A204.1 (cell line): ENCODE measurements around the gene CCDC24.

Source experiments
- FAIRE-seq: peaks from 2 replicates; lab custom pipeline; 2012; peaks lifted over from hg19 to GRCh38; lab: Jason Lieb, UNC

The CCDC24 gene

GRCh38 chr1:43981135-43981491 is 10.3 kb upstream of the CCDC24 start:
- FAIRE-seq = no peak

- FAIRE-seq = no peak
Observed at GRCh38 chr1:43981636-43982035, 9.8 kb upstream of the CCDC24 start.

GRCh38 chr1:43982241-43982640 is 9.2 kb upstream of the CCDC24 start:
- no peak for FAIRE-seq

DNA sequence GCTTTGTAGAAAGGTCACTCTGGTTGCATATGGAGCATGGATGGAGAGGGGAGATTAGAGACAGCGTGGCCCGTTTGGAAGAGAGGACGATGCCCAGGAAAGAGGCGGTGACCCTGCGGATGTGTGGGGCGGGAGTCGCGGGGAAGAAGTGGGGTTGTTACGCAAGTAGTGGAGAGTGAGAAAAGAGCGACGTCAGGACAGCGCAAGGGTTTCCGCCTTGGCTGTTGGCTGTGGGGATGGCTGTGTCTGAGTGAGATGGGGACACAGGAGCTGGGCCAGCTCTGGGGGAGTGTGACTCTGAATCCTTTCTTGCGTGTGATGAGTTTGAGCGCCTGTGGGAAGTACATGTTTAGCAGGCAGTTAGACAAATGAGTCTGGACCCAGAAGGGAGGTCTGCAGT is 8.6 kb upstream of the CCDC24 start:
- no peak for FAIRE-seq

DNA sequence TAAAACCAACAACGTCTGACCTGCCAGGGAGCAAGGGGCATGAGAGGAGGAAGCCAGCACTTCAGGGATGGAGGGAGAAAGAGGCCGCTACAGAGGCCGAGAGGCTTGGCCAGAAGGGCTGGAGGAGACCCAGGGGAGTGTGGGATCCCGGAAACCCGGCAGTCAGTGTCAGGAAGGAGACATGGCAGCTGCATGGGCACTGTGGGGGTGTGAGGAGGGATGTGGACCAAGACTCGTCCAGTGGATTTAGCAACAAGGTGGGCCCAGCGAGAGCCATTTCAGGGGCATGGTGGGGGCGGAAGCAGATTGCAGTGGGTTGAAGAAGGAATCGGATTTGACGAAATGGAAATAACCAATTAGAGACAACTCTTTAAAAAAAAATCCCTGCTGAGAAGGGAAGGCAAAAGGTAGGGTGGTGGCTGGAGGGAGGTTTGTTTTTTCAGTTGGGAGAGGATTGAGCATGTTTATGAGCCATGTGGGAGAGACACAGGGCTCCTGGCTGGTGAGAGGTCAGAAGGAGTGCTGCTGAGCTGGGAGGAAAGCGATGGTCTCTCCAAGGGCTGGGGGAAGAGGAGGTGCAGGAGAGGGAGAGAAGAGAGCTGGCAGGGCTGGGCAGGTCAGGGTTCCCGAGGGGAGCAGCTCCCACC is 8.0 kb upstream of the CCDC24 start:
- no peak for FAIRE-seq

- no peak for FAIRE-seq
Observed at GRCh38 chr1:43984855-43985254, 6.5 kb upstream of the CCDC24 start.

- no peak for FAIRE-seq
Observed at GRCh38 chr1:43985984-43986595, 5.3 kb upstream of the CCDC24 start.

- no peak for FAIRE-seq
Observed at GRCh38 chr1:43986712-43987111, 4.7 kb upstream of the CCDC24 start.

- no peak for FAIRE-seq
Observed at GRCh38 chr1:43987159-43987902, 4.1 kb upstream of the CCDC24 start.

DNA sequence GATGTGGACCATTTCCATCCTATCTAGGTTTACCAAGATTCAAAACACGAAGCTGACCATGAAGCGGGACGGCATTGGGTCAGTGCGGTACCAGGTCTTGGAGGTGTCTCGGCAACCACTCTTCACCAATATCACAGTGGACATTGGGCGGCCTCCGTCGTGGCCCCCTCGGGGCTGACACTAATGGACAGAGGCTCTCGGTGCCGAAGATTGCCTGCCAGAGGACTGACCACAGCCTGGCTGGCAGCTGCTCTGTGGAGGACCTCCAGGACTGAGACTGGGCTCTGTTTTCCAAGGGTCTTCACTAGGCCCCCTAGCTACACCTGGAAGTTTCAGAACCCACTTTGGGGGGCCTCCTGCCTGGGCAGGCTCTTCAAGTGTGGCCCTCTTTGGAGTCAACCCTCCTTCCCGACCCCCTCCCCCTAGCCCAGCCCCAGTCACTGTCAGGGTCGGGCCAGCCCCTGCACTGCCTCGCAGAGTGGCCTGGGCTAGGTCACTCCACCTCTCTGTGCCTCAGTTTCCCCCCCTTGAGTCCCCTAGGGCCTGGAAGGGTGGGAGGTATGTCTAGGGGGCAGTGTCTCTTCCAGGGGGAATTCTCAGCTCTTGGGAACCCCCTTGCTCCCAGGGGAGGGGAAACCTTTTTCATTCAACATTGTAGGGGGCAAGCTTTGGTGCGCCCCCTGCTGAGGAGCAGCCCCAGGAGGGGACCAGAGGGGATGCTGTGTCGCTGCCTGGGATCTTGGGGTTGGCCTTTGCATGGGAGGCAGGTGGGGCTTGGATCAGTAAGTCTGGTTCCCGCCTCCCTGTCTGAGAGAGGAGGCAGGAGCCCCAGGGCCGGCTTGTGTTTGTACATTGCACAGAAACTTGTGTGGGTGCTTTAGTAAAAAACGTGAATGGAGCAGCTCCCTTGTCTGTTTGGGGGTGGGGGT is 864 bp upstream of the CCDC24 start:
- FAIRE-seq = no peak

DNA sequence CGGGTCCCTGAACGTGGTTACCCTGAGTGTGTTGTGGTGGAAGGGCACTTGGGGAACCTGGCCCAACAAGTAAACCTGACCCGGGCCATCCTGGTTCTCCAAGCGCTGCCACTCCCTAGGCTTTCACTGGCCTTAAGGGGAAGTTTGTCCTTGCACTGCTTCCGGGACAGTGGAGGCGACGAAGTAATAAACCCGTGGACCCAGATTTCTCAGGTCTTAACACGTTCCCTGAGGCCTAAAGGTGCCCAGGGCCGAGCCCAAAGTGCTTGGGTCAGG is 261 bp upstream of the CCDC24 start:
- FAIRE-seq = no peak

DNA sequence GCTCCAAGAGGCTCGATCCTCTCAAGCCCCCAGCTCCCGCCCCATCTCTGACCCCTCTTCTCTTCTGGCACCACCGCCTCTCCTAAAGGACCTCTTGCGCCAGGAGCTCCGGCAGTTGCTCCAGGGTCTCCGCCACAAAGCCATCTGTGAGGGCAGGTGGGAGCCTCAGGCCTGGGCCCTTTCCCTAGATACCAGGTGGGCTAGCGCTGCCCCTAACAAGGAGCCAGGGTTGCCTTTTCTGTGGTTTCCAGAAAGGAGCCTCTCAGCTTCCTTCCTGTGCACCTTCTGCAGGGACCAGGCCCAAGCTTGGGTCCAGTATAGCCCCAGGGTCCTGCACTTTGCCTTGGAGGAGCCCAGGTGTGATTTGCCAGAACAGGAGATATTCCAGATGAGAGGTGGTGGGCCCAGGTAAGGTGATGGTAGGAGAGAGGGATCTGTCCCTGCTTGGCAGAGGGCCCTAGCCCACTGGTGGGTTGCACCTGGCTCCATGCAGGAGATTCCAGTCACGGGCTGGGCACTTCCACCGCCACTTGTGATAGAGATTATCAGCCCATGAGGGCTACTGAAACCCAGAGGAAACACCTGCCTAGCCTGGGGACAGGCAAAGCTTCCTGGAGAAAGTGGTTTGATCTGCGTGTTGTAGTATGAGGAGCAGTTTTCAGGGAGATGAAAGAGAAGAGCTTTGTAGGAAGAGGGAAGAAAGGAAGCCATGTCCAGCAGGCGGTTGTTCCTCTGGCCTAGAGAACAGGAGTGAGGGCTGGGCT is 1.0 kb downstream of the CCDC24 start:
- FAIRE-seq = no peak

GRCh38 chr1:43993206-43993914 is 2.0 kb downstream of the CCDC24 start:
- no peak for FAIRE-seq

GRCh38 chr1:43994071-43994470 is 2.7 kb downstream of the CCDC24 start:
- FAIRE-seq = no peak

- FAIRE-seq = no peak
Observed at GRCh38 chr1:43994794-43995790, 3.7 kb downstream of the CCDC24 start.

- FAIRE-seq = no peak
Observed at GRCh38 chr1:43995984-43996732, 4.8 kb downstream of the CCDC24 start.

- FAIRE-seq = no peak
Observed at GRCh38 chr1:43996733-43997115, 5.3 kb downstream of the CCDC24 start.

DNA sequence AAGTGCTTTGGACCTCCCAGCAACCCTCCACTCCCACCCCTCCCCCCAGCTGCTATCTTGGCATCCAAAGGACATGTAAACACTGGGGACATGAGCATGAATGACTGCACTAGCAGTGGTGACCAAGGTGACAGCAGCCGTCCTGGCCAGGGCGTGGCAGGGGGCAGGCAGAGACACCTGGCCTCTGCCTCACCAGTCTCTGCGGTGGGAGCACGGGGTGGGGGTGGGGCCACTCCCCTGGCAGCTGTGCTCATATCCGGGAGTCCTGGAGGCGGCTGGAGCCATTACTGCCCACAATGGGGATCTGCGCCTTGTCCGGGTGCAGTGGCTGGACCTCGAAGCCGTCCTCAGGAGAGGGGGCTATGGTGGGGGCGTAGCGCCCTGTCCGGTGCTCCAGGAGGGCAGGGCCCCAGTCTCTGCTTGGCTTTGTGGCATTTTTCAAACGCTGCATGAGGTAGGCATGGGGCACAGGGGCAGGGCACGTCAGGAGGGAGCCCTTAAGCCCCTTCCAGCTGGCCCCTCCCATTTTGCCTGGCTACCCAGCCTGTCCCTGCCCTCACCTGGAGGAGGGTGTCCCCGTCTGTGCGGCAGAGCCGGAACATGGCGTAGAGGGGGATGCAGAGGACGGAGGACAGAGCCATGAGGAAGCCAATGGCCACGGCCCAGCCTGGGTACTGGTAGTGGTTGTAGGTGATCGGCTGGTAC is 6.0 kb downstream of the CCDC24 start:
- no peak for FAIRE-seq

- FAIRE-seq = no peak
Observed at GRCh38 chr1:43998000-43998378, 6.6 kb downstream of the CCDC24 start.
